ENCODE data around the gene TPH1.
A peak's percentile ranks its signal among the peaks of the same experiment; 100 is the strongest.

DNA sequence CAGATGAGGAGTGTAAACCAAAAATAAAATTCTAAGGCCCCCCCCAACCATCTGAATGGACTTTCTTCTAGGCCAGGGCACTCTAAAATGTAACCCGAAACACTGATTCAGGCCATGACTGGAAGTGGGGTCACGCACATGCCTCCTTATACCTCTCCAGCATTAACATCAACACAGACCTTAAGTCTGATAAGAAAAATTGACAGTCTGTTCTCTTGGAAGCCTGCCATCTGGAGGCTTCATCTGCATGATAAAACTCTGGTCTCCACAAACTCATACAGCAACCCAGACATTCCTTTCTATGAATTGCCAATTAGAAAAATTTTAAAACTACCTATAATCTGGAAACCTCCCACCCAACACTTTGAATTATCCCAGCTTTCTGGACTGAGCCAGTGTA is 29.3 kb downstream of the TPH1 start:
- TF ChIP-seq ZNF586 (CRISPR knock-in tag; conservative IDR thresholded peaks at IDR 0.05) (no peak), SRF (CRISPR knock-in tag; IDR thresholded peaks at IDR 0.05) (no peak), ZNF830 (CRISPR knock-in tag; IDR thresholded peaks at IDR 0.05) (no peak), STAT5B (CRISPR knock-in tag; IDR thresholded peaks at IDR 0.05) (no peak), CHD4 (IDR thresholded peaks at IDR 0.05; ENCODE audit: insufficient read depth, insufficient replicate concordance, low read depth, low read length, poor library complexity, severe bottlenecking) (no peak), NFIC (IDR thresholded peaks at IDR 0.05) (peak; percentile 86), CAMTA2 (CRISPR knock-in tag; conservative IDR thresholded peaks at IDR 0.05) (no peak), SMC3 (conservative IDR thresholded peaks at IDR 0.05; ENCODE audit: insufficient read depth, low read depth, low read length) (no peak), JUNB (CRISPR knock-in tag; conservative IDR thresholded peaks at IDR 0.05) (no peak)
- TF ChIP-seq, protein P1, sequence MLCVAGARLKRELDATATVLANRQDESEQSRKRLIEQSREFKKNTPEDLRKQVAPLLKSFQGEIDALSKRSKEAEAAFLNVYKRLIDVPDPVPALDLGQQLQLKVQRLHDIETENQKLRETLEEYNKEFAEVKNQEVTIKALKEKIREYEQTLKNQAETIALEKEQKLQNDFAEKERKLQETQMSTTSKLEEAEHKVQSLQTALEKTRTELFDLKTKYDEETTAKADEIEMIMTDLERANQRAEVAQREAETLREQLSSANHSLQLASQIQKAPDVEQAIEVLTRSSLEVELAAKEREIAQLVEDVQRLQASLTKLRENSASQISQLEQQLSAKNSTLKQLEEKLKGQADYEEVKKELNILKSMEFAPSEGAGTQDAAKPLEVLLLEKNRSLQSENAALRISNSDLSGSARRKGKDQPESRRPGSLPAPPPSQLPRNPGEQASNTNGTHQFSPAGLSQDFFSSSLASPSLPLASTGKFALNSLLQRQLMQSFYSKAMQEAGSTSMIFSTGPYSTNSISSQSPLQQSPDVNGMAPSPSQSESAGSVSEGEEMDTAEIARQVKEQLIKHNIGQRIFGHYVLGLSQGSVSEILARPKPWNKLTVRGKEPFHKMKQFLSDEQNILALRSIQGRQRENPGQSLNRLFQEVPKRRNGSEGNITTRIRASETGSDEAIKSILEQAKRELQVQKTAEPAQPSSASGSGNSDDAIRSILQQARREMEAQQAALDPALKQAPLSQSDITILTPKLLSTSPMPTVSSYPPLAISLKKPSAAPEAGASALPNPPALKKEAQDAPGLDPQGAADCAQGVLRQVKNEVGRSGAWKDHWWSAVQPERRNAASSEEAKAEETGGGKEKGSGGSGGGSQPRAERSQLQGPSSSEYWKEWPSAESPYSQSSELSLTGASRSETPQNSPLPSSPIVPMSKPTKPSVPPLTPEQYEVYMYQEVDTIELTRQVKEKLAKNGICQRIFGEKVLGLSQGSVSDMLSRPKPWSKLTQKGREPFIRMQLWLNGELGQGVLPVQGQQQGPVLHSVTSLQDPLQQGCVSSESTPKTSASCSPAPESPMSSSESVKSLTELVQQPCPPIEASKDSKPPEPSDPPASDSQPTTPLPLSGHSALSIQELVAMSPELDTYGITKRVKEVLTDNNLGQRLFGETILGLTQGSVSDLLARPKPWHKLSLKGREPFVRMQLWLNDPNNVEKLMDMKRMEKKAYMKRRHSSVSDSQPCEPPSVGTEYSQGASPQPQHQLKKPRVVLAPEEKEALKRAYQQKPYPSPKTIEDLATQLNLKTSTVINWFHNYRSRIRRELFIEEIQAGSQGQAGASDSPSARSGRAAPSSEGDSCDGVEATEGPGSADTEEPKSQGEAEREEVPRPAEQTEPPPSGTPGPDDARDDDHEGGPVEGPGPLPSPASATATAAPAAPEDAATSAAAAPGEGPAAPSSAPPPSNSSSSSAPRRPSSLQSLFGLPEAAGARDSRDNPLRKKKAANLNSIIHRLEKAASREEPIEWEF (CRISPR knock-in tag; IDR thresholded peaks at IDR 0.05), result no peak
- TF ChIP-seq, protein P2, sequence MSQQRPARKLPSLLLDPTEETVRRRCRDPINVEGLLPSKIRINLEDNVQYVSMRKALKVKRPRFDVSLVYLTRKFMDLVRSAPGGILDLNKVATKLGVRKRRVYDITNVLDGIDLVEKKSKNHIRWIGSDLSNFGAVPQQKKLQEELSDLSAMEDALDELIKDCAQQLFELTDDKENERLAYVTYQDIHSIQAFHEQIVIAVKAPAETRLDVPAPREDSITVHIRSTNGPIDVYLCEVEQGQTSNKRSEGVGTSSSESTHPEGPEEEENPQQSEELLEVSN (IDR thresholded peaks at IDR 0.05; ENCODE audit: borderline replicate concordance in 1 of 2, extremely low read depth in 1 of 2, insufficient read depth in 1 of 2, insufficient read length in 1 of 2, low read depth in 1 of 2, low read length in 1 of 2, poor library complexity in 1 of 2, severe bottlenecking in 1 of 2), result no peak
- TF ChIP-seq, protein P3, sequence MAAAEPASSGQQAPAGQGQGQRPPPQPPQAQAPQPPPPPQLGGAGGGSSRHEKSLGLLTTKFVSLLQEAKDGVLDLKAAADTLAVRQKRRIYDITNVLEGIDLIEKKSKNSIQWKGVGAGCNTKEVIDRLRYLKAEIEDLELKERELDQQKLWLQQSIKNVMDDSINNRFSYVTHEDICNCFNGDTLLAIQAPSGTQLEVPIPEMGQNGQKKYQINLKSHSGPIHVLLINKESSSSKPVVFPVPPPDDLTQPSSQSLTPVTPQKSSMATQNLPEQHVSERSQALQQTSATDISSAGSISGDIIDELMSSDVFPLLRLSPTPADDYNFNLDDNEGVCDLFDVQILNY (CRISPR knock-in tag; IDR thresholded peaks at IDR 0.05), result no peak
- TF ChIP-seq, protein P4, sequence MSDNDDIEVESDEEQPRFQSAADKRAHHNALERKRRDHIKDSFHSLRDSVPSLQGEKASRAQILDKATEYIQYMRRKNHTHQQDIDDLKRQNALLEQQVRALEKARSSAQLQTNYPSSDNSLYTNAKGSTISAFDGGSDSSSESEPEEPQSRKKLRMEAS (CRISPR knock-in tag; IDR thresholded peaks at IDR 0.05), result no peak
